Epithelial cell of esophagus (primary cell): ENCODE results near the gene NOP16.
"Not testable (repeated sequence)": the region's sequence is repeated elsewhere in the genome, so short reads cannot be mapped to it uniquely, and the experiment has no call there.

Source experiments
- DNase-seq: peaks from one replicate; pipeline ENCODE4 v3.0.0; 2010; ENCODE audit warnings: low read depth
- H3K4me3 ChIP-seq: 2 replicates; pipeline ENCODE4 v1.5.1; 2011; ENCODE audit warnings: mild to moderate bottlenecking, low read length, control low read depth
- TF ChIP-seq, protein P1 (sequence below): IDR thresholded peaks from 2 replicates; pipeline ENCODE4 v1.5.1; 2011; ENCODE audit warnings: low read depth, mild to moderate bottlenecking, low read length, control low read depth, inconsistent platforms; ENCODE audit not compliant: insufficient read depth; ENCODE audit errors: missing control alignments

The NOP16 gene

DNA sequence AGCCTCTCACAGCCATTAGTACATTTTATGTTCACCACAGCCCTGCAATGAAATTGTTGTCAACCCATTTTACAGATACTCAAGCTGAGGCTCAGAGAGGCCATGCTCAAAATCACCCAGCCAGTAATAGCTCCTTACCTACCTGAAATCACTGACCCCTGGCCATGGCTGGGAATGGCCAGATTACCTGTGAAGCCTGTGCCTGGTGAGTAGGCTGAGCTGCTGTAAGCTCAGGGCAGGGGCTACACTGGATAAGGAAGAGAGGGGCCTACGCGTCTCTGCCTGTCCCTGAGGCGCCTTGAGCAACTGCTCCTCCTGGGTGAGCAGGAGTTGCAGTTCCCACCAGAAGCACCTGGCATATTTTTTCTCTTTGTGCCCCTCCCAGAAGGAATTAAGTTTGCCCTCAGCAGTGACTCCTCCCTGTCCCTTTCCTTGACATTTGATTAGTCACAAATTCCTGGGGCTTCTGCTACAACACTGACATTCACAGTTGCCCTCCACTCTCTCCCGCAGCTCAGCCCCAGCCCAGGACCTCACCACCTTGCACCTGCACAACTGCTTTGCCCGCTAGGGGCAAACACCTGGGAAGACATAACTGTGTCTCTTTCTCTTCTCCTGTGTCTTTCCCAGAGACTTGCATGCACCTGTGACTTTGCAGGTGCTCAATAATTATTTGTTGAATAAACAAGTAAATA is 22.2 kb upstream of the NOP16 start:
- H3K4me3 ChIP-seq = no peak overlapping the region
- TF ChIP-seq, protein P1, sequence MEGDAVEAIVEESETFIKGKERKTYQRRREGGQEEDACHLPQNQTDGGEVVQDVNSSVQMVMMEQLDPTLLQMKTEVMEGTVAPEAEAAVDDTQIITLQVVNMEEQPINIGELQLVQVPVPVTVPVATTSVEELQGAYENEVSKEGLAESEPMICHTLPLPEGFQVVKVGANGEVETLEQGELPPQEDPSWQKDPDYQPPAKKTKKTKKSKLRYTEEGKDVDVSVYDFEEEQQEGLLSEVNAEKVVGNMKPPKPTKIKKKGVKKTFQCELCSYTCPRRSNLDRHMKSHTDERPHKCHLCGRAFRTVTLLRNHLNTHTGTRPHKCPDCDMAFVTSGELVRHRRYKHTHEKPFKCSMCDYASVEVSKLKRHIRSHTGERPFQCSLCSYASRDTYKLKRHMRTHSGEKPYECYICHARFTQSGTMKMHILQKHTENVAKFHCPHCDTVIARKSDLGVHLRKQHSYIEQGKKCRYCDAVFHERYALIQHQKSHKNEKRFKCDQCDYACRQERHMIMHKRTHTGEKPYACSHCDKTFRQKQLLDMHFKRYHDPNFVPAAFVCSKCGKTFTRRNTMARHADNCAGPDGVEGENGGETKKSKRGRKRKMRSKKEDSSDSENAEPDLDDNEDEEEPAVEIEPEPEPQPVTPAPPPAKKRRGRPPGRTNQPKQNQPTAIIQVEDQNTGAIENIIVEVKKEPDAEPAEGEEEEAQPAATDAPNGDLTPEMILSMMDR = peak; percentile 59
- peak; percentile 62 for DNase-seq

DNA sequence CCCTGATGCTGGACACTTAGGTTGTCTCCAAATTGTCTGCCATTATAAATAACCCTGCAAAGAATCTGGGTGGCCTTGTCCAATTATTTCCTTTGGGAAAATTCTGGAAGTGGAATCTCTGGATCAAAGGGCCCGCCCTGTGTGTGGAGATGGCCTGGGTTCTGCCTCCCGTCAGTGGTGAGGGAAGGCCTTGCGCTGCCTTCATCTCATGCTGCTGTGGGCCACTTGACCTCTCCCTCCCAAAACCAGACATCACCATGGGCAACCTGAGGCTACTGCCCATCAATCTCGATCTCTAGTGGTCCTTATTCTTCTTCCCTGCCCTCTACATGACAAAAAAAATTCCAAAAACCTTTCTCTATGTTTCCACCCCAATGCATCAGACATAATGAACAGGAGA is 21.4 kb upstream of the NOP16 start:
- no peak overlapping the region for H3K4me3 ChIP-seq
- TF ChIP-seq, protein P1 = no peak
- DNase-seq = no peak

DNA sequence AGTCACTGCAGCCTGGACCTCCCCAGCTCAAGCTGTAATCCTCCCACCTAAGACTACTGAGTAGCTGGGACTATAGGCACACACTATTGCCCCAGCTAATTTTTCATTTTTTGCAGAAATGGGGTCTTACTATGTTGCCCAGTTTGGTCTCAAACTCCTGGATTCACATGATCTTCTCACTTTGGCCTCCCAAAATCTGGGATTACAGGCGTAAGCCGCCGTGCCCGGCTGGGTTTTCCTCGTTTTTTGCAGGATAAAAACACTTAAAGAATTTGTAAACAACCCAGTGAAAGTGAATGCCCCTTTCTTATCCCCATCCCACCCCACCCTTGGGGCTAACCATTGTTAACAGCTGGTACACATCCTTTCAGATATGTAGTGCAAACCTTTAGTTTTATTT is 20.2 kb upstream of the NOP16 start:
- TF ChIP-seq, protein P1 = no peak

DNA sequence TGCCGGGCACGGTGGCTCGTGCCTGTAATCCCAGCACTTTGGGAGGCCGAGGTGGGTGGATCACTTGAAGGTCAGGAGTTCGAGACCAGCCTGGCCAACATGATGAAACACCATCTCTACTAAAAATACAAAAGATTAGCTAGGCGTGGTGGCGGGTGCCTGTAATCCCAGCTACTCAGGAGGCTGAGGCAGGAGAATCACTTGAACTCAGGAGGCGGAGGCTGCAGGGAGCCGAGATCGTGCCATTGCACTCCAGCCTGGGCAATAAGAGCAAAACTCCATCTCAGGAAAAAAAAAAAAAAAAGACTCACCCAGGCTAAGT is 19.8 kb upstream of the NOP16 start:
- H3K4me3 ChIP-seq, DNase-seq: not testable (repeated sequence)

More for the DNA sequence above, 20.2 kb upstream of the NOP16 start:
- no peak overlapping the region for H3K4me3 ChIP-seq
- no peak for DNase-seq

DNA sequence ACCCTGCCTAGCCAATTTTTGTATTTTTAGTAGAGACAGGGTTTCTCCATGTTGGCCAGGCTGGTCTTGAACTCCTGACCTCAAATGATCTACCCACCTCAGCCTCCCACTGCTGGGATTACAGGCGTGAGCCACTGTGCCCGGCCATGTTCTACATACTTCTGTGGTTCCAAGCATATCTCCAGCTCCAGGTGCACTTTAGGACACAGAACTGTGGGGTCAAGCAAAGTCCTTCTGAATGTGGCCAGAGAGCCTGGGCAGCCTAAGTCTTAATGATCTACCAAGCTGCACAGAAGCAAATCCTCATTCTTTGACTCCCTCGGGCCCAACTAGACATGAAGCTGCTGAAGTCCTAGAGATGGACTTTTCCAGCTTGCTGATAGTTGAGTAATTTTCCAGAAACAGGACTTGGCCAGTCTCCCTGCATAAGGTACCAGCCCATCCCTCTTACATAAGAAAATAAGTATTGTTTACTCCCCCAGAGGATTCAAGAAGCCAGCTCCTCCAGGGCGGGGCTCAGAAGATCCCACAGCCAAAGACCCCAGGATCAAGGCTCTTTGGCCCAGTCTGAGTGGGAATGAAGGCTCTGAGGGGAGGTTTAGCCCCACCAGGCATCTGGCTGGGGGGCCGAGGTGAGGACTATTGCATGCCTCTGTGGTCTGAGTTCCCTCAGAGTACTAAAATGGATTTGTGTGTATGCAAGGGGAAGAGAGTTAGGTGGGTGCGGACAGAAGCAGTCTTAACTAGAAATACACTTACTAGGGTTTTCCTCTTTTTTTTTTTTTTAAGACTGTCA is 19.3 kb upstream of the NOP16 start:
- no peak for DNase-seq
- TF ChIP-seq, protein P1 = no peak

DNA sequence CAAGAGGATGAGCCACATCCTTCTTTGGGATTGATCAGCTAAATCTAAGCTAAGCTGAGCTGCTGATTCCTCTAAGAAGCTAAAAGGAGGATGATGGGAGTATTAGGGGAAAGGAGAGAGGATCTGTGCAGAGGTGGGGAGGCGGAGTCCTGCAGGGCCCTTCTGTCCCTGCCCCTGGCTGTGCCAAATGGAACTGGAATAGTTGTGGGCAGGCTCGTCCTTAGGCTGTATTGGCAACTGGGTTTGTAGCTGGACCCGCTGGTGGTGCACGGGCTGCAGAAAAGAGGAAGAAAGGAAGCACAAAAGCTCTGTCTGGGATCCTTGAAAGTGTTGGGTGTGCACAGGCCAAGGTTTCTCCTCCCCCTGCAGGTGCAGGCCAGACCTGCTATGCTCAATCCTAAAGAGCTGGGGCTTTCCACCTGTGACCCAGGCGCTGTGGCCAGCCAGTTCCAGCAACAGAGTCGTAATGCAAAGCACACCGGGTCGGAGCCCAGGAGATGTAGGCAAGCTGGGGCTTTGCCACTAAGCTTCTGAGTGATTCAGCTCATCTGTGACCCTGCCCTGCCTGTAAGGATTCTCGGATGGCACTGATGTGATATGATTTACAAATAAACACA is 18.1 kb upstream of the NOP16 start:
- TF ChIP-seq, protein P1 = no peak
- H3K4me3 ChIP-seq = no peak overlapping the region
- DNase-seq = no peak

More for the DNA sequence above, 19.3 kb upstream of the NOP16 start:
- H3K4me3 ChIP-seq = no peak overlapping the region

DNA sequence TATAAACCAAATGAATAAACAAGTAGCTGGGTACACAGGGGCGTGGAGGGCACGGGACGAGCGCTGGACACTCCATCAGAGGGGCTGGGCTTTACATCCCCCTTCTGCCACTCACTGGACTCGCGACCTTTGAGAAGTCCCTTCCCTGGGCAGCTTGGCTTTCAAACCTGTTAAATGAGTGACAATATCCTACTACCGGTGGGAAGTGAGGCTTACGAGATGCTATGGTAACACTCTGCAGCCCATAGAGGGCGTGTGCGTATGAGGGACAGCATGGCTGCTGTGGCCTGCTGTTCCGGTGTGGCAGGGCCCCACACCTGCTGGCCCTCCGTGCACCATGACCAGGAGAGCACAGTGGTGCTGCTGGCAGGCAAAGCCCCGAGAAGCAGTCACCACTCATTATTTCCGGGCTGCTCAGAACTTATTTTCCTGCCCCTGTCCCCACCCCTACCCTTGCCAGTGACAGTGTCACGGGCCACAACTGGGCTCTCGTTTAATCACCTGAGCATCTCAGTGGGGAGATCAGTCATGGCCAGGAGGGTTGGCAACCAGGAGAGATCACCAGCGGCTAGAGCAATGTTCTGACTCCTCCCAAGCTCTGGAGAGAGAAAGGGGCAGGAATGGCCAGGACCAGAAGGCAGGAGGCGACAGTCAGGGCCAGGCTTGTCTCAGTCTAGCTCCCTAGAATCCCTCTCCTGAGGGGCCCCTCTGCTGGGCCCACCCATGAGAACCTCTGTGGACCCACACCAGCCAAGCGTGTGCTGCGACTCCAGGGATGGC is 17.4 kb upstream of the NOP16 start:
- no peak overlapping the region for H3K4me3 ChIP-seq
- TF ChIP-seq, protein P1 = peak; percentile 11
- DNase-seq = no peak
